Activated CD8-positive, alpha-beta memory T cell treated with anti-CD3 and anti-CD28 coated beads for 36 hours (primary cell): ENCODE results near the gene GNG2. TPM values are rescaled to one million over a fixed set of nuclear protein-coding genes. Genes with fewer than 3 reads are reported as not detected.

Experiments used
- CTCF ChIA-PET: fragments of 350-600 bp; sonication (Branson Sonifier 250); formaldehyde crosslinking; loops from one replicate; lab custom pipeline; 2021; ENCODE audit warnings: antibody characterized with exemption; lab: Charles Lee
- POLR2A ChIA-PET: fragments of 350-600 bp; sonication (Branson Sonifier 250); formaldehyde crosslinking; loops from one replicate; lab custom pipeline; 2021; ENCODE audit warnings: antibody characterized with exemption; lab: Charles Lee
- total RNA-seq, 2 experiments: library from RNA; stranded (reverse); gene quantifications; one replicate each; pipeline ENCODE4 v1.2.3, GENCODE V29; 2021

GNG2 gene
- 100 to 1,000 TPM; 108 to 110 TPM for total RNA-seq

- ChIA-PET POLR2A (interaction anchor here (0.7 to 2.1 kb wide), 10 partner anchors 10 to 1031 kb away, joined by 3 to 23 read pairs (median 3); no protein-coding TSS in a partner anchor), CTCF (interaction anchor here (0.8 to 3.1 kb wide), 5 partner anchors 11 to 118 kb away, joined by 3 to 13 read pairs (median 5); no protein-coding TSS in a partner anchor)
Measured at GRCh38 chr14:51860164-51860824, at the start of gene GNG2. Gene GNG2, plus strand, starts transcription at chr14:51860612. Its CDS starts 90,067 bp downstream, at chr14:51950679.

GRCh38 chr14:51811706-51812105 lies 48.7 kb upstream of the GNG2 start:
- ChIA-PET POLR2A (no interaction called here), CTCF (interaction anchor here (0.7 to 1.1 kb wide), 2 partner anchors 147 to 823 kb away, joined by 4 read pairs; no protein-coding TSS in a partner anchor)

GRCh38 chr14:51816031-51816430 lies 44.4 kb upstream of the GNG2 start:
- POLR2A ChIA-PET: no interaction called here
- CTCF ChIA-PET: no interaction called here

GRCh38 chr14:51817326-51817725 lies 43.1 kb upstream of the GNG2 start:
- CTCF ChIA-PET: no interaction called here
- POLR2A ChIA-PET: no interaction called here

GRCh38 chr14:51818748-51819380 lies 41.5 kb upstream of the GNG2 start:
- ChIA-PET CTCF (no interaction called here), POLR2A (no interaction called here)

- POLR2A ChIA-PET: no interaction called here
- CTCF ChIA-PET: no interaction called here
Measured at GRCh38 chr14:51821822-51822221, 38.6 kb upstream of the GNG2 start.

GRCh38 chr14:51822499-51822898 lies 37.9 kb upstream of the GNG2 start:
- ChIA-PET POLR2A (no interaction called here), CTCF (interaction anchor here (1.2 kb wide), 1 partner anchor 42 kb away, joined by 3 read pairs; no protein-coding TSS in a partner anchor)

- CTCF ChIA-PET: interaction anchor here (0.9 kb wide), 1 partner anchor 42 kb away, joined by 3 read pairs; no protein-coding TSS in a partner anchor
- POLR2A ChIA-PET: no interaction called here
Measured at GRCh38 chr14:51823706-51824105, 36.7 kb upstream of the GNG2 start.

GRCh38 chr14:51824191-51824590 lies 36.2 kb upstream of the GNG2 start:
- POLR2A ChIA-PET: no interaction called here
- CTCF ChIA-PET: interaction anchor here (0.9 kb wide), 1 partner anchor 43 kb away, joined by 3 read pairs; no protein-coding TSS in a partner anchor

GRCh38 chr14:51825926-51826325 lies 34.5 kb upstream of the GNG2 start:
- POLR2A ChIA-PET: no interaction called here
- CTCF ChIA-PET: no interaction called here

GRCh38 chr14:51828017-51828797 lies 32.2 kb upstream of the GNG2 start:
- POLR2A ChIA-PET: interaction anchor here (0.9 to 1.3 kb wide), 2 partner anchors 33 to 36 kb away, joined by 5 read pairs; partner anchors contain the start of gene GNG2

GRCh38 chr14:51834240-51834639 lies 26.2 kb upstream of the GNG2 start:
- CTCF ChIA-PET: no interaction called here
- POLR2A ChIA-PET: no interaction called here

More at GRCh38 chr14:51828017-51828797, 32.2 kb upstream of the GNG2 start:
- CTCF ChIA-PET: interaction anchor here (1.1 to 1.5 kb wide), 5 partner anchors 18 to 151 kb away, joined by 3 to 7 read pairs (median 4); no protein-coding TSS in a partner anchor

GRCh38 chr14:51836417-51836816 lies 24.0 kb upstream of the GNG2 start:
- ChIA-PET POLR2A (no interaction called here), CTCF (no interaction called here)

- ChIA-PET POLR2A (no interaction called here), CTCF (no interaction called here)
Measured at GRCh38 chr14:51844081-51844881, 16.1 kb upstream of the GNG2 start.

- ChIA-PET CTCF (interaction anchor here (1.2 to 2.9 kb wide), 2 partner anchors 15 to 18 kb away, joined by 3 to 13 read pairs; partner anchors contain the start of gene GNG2), POLR2A (interaction anchor here (0.6 to 2.2 kb wide), 4 partner anchors 15 to 194 kb away, joined by 3 to 9 read pairs (median 3); no protein-coding TSS in a partner anchor)
Measured at GRCh38 chr14:51845811-51846210, 14.6 kb upstream of the GNG2 start.

GRCh38 chr14:51846631-51847488 lies 13.6 kb upstream of the GNG2 start:
- POLR2A ChIA-PET: interaction anchor here (0.6 to 2.2 kb wide), 8 partner anchors 14 to 111 kb away, joined by 3 to 23 read pairs (median 10); partner anchors contain the start of gene GNG2
- CTCF ChIA-PET: interaction anchor here (1.0 to 2.9 kb wide), 6 partner anchors 14 to 143 kb away, joined by 3 to 13 read pairs (median 4); partner anchors contain the start of gene GNG2

- ChIA-PET POLR2A (interaction anchor here (0.6 to 2.2 kb wide), 7 partner anchors 13 to 111 kb away, joined by 4 to 23 read pairs (median 10); partner anchors contain the start of gene GNG2), CTCF (interaction anchor here (1.0 to 2.9 kb wide), 5 partner anchors 14 to 143 kb away, joined by 3 to 13 read pairs (median 4); partner anchors contain the start of gene GNG2)
Measured at GRCh38 chr14:51847489-51847796, 13.0 kb upstream of the GNG2 start.
